Astrocyte of the cerebellum (primary cell): ENCODE results near the gene EIF3I.
"Not testable (repeated sequence)": the region's sequence is repeated elsewhere in the genome, so short reads cannot be mapped to it uniquely, and the experiment has no call there.

ENCODE experiments used
- DNase-seq: peaks from one replicate; pipeline ENCODE4 v3.0.0-alpha.2; 2011; ENCODE audit warnings: low read depth
- H3K4me3 ChIP-seq: 2 replicates; pipeline ENCODE4 v1.5.1; 2011; ENCODE audit warnings: mild to moderate bottlenecking, low read depth, low read length, moderate library complexity
- in situ Hi-C: cut with HindIII; loops from 2 replicates; pipeline ENCODE4 v1.10.0; 2017; ENCODE audit warnings: low sequenced_read_pairs
- TF ChIP-seq, protein P1 (sequence below): IDR thresholded peaks from 2 replicates; pipeline ENCODE4 v1.5.1; 2012; ENCODE audit warnings: low read length, low read depth, moderate library complexity, mild to moderate bottlenecking; ENCODE audit errors: missing control alignments

The EIF3I gene

DNA sequence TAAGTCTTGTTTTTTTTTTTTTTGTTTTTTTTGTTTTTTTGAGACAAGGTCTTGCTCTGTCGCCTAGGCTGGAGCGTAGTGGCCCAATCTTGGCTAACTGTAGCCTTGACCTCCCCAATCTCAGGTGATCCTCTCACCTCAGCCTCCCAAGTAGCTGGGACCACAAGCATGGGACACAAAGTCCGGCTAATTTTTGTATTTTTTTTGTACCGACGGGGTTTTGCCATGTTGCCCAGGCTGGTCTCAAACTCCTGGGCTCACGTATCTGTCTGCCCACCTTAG is 35.0 kb downstream of the EIF3I start:
- in situ Hi-C loops, result no loop called here
- TF ChIP-seq, protein P1, sequence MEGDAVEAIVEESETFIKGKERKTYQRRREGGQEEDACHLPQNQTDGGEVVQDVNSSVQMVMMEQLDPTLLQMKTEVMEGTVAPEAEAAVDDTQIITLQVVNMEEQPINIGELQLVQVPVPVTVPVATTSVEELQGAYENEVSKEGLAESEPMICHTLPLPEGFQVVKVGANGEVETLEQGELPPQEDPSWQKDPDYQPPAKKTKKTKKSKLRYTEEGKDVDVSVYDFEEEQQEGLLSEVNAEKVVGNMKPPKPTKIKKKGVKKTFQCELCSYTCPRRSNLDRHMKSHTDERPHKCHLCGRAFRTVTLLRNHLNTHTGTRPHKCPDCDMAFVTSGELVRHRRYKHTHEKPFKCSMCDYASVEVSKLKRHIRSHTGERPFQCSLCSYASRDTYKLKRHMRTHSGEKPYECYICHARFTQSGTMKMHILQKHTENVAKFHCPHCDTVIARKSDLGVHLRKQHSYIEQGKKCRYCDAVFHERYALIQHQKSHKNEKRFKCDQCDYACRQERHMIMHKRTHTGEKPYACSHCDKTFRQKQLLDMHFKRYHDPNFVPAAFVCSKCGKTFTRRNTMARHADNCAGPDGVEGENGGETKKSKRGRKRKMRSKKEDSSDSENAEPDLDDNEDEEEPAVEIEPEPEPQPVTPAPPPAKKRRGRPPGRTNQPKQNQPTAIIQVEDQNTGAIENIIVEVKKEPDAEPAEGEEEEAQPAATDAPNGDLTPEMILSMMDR, result no peak
- no peak for DNase-seq
- H3K4me3 ChIP-seq, result no peak overlapping the region

DNA sequence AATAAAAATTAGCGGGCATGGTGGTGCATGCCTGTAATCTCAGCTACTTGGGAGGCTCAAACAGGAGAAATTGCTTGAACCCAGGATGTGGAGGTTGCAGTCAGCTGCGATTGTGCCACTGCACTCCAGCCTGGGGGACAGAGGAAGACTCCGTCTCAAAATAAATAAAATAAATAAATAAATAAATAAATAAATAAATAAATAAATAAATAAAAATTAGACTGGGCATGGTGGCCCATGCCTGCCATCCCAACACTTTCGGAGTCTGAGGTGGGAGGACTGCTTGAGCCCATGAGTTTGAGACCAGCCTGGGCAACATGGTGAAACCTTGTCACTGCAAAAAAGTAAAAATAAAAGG is 41.0 kb downstream of the EIF3I start:
- H3K4me3 ChIP-seq, DNase-seq, in situ Hi-C loops: not testable (repeated sequence)

DNA sequence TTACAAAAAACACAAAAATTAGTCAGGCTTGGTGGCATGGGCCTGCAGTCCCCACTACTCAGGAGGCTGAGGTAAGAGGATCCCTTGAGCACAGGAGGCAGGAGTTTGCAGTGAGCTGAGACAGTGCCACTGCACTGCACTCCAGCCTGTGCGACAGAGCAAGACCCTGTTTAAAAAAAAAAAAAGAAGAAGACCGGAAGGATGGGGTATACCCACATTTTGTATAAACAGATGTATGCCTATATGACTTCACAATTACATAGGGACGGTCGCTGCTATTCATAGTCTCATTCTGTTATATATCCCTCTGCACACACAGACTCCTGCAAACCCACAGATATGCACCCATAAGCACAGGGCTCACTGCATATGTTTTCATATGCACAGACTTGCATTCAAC is 41.5 kb downstream of the EIF3I start:
- in situ Hi-C loops, result no loop called here
- no peak for DNase-seq
- H3K4me3 ChIP-seq, result no peak overlapping the region
- TF ChIP-seq, protein P1, result no peak

DNA sequence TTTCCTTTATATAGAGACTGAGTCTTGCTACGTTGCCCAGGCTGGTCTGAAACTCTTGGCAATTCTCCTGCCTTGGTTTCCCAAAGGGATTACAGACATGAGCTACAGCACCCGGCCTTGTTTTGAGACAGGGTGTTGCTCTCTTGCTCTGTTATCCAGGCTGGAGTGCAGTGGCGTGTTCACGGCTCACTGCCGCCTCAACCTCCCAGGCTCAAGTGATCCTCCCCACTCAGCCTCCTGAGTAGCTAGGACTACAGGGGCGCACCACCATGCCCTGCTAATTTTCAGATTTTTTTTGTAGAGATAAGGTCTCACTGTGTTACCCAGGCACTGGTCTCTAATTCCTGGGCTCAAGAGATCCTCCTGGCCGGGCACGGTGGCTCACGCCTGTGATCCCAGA is 43.6 kb downstream of the EIF3I start:
- TF ChIP-seq, protein P1, result no peak
- DNase-seq, result no peak
- in situ Hi-C loops, result no loop called here
- no peak overlapping the region for H3K4me3 ChIP-seq

DNA sequence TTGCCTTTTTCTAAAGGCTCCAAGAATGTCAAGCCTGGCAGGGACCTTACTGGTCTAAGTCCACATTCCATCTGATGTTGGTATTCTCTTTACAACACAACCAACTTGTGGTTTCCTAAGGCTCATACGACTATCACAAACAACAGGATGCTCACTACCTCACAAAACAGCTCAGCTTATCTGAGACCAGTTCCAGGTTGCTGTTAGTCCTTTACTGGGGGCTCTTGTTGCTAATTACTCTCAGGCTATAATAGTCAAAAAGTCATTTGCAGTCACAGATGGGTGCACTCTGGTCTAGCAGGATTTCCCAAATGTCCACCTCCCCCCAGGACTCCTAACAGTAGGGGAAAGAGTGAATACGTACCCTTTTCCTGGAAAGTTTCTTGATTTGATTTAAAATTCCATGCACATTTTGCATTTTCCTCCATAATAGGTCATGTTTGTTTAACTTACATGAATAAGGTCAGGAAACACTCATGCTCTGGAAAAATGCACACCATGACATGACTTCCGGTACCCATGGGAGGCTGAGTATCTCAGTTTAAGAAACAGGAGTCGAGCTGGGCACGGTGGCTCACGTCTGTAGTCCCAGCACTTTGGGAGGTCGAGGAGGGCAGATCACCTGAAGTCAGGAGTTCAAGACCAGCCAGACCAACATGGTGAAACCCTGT is 44.8 kb downstream of the EIF3I start:
- no peak overlapping the region for H3K4me3 ChIP-seq
- TF ChIP-seq, protein P1, result no peak
- no peak for DNase-seq
- in situ Hi-C loops, result no loop called here

DNA sequence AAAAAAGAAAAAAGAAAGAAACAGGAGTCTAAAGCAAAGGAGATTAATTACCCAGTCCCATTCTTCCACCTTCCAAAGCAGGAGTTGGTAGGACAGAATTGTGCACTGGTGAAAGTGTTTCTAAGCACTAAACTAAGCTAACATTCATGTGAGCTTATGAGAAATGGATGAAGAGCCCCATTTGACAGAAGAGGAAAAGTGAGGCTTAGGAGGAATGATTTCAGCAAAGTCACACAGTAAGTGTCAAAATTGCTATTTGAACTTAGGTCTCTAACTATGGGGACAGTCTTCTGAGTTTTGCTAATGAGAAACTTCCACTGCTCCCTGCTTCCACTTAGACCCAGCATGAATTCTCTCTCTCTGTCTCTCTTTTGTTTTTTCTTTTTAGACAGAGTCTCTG is 47.5 kb downstream of the EIF3I start:
- H3K4me3 ChIP-seq, result no peak overlapping the region
- no peak for DNase-seq
- in situ Hi-C loops, result no loop called here
- TF ChIP-seq, protein P1, result no peak

DNA sequence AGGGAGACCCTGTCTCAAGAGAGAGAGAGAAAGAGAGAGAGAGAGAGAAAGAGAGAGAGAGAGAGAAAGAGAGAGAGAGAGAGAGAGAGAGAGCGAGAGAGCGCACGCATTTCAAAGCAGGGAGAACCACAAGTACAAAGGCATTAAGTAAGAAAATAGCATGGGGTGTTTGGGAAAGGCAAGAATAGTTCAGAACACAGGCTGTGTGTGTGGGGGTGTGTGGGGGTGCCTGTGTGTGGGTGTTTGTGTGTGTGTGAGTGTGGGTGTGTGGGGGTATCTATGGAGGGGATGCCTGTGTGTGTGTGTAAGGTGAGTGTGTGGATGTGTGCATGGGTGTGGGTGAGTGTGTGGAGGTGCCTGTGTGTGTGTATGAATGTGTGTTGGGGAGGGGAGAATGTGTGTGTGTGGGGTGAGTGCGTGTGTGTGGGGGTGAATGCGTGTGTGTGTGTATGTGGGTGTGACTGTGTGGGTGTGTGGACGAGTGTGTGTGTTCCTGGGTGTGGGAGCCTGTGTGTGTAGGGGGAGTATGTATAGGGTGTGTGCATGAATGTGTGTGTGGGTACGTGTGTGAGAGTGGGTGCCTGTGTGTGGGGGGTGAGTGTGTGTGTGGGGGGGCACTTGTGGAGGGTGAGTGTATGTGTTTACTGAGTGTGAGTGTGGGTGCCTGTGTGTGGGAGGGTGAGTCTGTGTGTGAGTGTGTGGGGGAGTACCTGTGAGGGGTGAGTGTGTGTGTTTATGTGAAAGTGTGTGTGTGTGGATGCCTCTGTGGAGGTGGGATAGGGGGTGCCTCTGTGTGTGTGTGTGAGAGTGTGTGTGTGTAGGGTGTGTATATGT is 50.6 kb downstream of the EIF3I start:
- no peak for DNase-seq
- in situ Hi-C loops, result no loop called here
- H3K4me3 ChIP-seq, result no peak overlapping the region
- TF ChIP-seq, protein P1, result no peak
